H9 (cell line): ENCODE measurements around the gene SDR42E1. TPM values are rescaled to one million over a fixed set of nuclear protein-coding genes. Genes with fewer than 3 reads are reported as not detected.

Experiments used
- DNase-seq: peaks from one replicate; pipeline ENCODE4 v3.0.0-alpha.2; 2017
- H2AFZ ChIP-seq: one replicate; pipeline ENCODE4 v1.6.1; 2013; ENCODE audit warnings: mild to moderate bottlenecking, low read length, control low read depth, moderate library complexity
- H2AK5ac ChIP-seq: 2 replicates; pipeline ENCODE4 v1.6.1; 2013; ENCODE audit warnings: low read length, control low read depth, mixed read lengths; ENCODE audit not compliant: insufficient read length
- H2BK120ac ChIP-seq: one replicate; pipeline ENCODE4 v1.6.1; 2013; ENCODE audit warnings: low read depth, mild to moderate bottlenecking, low read length, control low read depth, inconsistent platforms; ENCODE audit not compliant: poor library complexity, severe bottlenecking
- H2BK12ac ChIP-seq: 2 replicates; pipeline ENCODE4 v1.6.1; 2013; ENCODE audit warnings: low read length, control low read depth, mixed read lengths, low read depth; ENCODE audit not compliant: insufficient read length
- H2BK15ac ChIP-seq: 2 replicates; pipeline ENCODE4 v1.6.1; 2013; ENCODE audit warnings: low read depth, low read length, control low read depth
- H2BK20ac ChIP-seq: one replicate; pipeline ENCODE4 v1.6.1; 2013; ENCODE audit warnings: low read depth, mild to moderate bottlenecking, low read length, control low read depth, inconsistent platforms; ENCODE audit not compliant: poor library complexity, severe bottlenecking
- H2BK5ac ChIP-seq: 2 replicates; pipeline ENCODE4 v1.6.1; 2013; ENCODE audit warnings: low read length, control low read depth, mixed read lengths; ENCODE audit not compliant: insufficient read length
- H3K14ac ChIP-seq: 2 replicates; pipeline ENCODE4 v1.6.1; 2013; ENCODE audit warnings: low read length, control low read depth; ENCODE audit not compliant: insufficient read depth
- H3K18ac ChIP-seq: 2 replicates; pipeline ENCODE4 v1.6.1; 2013; ENCODE audit warnings: low read depth, mild to moderate bottlenecking, mixed read lengths, low read length, control low read depth; ENCODE audit not compliant: insufficient read length
- H3K23ac ChIP-seq: 2 replicates; pipeline ENCODE4 v1.6.1; 2013; ENCODE audit warnings: low read length, control low read depth, mixed read lengths, low read depth; ENCODE audit not compliant: insufficient read length
- H3K23me2 ChIP-seq: 2 replicates; pipeline ENCODE4 v1.6.1; 2013; ENCODE audit warnings: low read depth, mild to moderate bottlenecking, mixed read lengths, low read length, control low read depth; ENCODE audit not compliant: insufficient read length, poor library complexity, severe bottlenecking
- H3K27ac ChIP-seq: 2 replicates; pipeline ENCODE4 v1.5.1; 2013; ENCODE audit warnings: low read length, control low read depth, mixed read lengths, low read depth; ENCODE audit not compliant: insufficient read length
- H3K27me3 ChIP-seq: 2 replicates; pipeline ENCODE4 v1.6.1; 2013; ENCODE audit warnings: low read length, control low read depth, inconsistent platforms; ENCODE audit not compliant: insufficient read depth
- H3K4ac ChIP-seq: 2 replicates; pipeline ENCODE4 v1.6.1; 2013; ENCODE audit warnings: low read depth, mild to moderate bottlenecking, control low read depth, inconsistent platforms, low read length, moderate library complexity
- H3K4me1 ChIP-seq: 2 replicates; pipeline ENCODE4 v1.6.1; 2013; ENCODE audit warnings: low read length, control low read depth, inconsistent platforms; ENCODE audit not compliant: insufficient read depth
- H3K4me2 ChIP-seq: 2 replicates; pipeline ENCODE4 v1.6.1; 2013; ENCODE audit warnings: low read length, control low read depth, mixed read lengths; ENCODE audit not compliant: insufficient read length, insufficient read depth
- H3K56ac ChIP-seq: 2 replicates; pipeline ENCODE4 v1.6.1; 2013; ENCODE audit warnings: low read depth, mild to moderate bottlenecking, mixed read lengths, low read length, control low read depth; ENCODE audit not compliant: insufficient read length
- H3K79me1 ChIP-seq: 2 replicates; pipeline ENCODE4 v1.6.1; 2013; ENCODE audit warnings: low read depth, mild to moderate bottlenecking, moderate library complexity, low read length, control low read depth, inconsistent platforms; ENCODE audit not compliant: insufficient read depth, poor library complexity, severe bottlenecking
- H3K79me2 ChIP-seq: 2 replicates; pipeline ENCODE4 v1.6.1; 2013; ENCODE audit warnings: low read length, control low read depth, inconsistent platforms; ENCODE audit not compliant: insufficient read depth
- H3K9ac ChIP-seq: 2 replicates; pipeline ENCODE4 v1.6.1; 2013; ENCODE audit warnings: low read length, control low read depth, mixed read lengths; ENCODE audit not compliant: insufficient read length; ENCODE audit errors: extremely low read depth
- H3K9me3 ChIP-seq: one replicate; pipeline ENCODE4 v1.6.1; 2013; ENCODE audit warnings: low read depth, low read length, inconsistent platforms; ENCODE audit not compliant: control insufficient read depth
- H3T11ph ChIP-seq: one replicate; pipeline ENCODE4 v1.6.1; 2013; ENCODE audit warnings: mild to moderate bottlenecking, low read length, control low read depth, inconsistent platforms
- H4K20me1 ChIP-seq: one replicate; pipeline ENCODE4 v1.6.1; 2013; ENCODE audit not compliant: control insufficient read depth, insufficient read length, insufficient read depth
- H4K5ac ChIP-seq: 2 replicates; pipeline ENCODE4 v1.6.1; 2013; ENCODE audit warnings: low read depth, mild to moderate bottlenecking, mixed read lengths, low read length, control low read depth; ENCODE audit not compliant: insufficient read length
- H4K8ac ChIP-seq: replicated peaks from 2 replicates; pipeline ENCODE4 v1.6.1; 2013; ENCODE audit warnings: low read length, control low read depth, mixed read lengths, low read depth; ENCODE audit not compliant: insufficient read length
- H4K91ac ChIP-seq: 2 replicates; pipeline ENCODE4 v1.6.1; 2013; ENCODE audit warnings: low read depth, mild to moderate bottlenecking, moderate library complexity, mixed read lengths, low read length, control low read depth; ENCODE audit not compliant: insufficient read length
- H3K27ac Mint-ChIP-seq, 3 experiments: 2 replicates in 2 of 3; 3 replicates in 1 of 3; pipeline ENCODE4 v1.8.0; 2020 to 2021; ENCODE audit warnings: mixed read lengths in 3 of 3, mild to moderate bottlenecking in 1 of 3, moderate library complexity in 1 of 3
- H3K27me3 Mint-ChIP-seq: 2 replicates; pipeline ENCODE4 v1.8.0; 2021; ENCODE audit warnings: low read depth, mild to moderate bottlenecking, moderate library complexity, mixed read lengths
- H3K36me3 Mint-ChIP-seq, 3 experiments: 2 replicates in 2 of 3; 3 replicates in 1 of 3; pipeline ENCODE4 v1.8.0; 2020 to 2021; ENCODE audit warnings: low read depth in 3 of 3, mixed read lengths in 3 of 3; ENCODE audit not compliant: insufficient read depth in 1 of 3
- H3K4me1 Mint-ChIP-seq, 2 experiments: 2 replicates each; pipeline ENCODE4 v1.8.0; 2020; ENCODE audit warnings: mixed read lengths in 2 of 2
- H3K4me3 Mint-ChIP-seq, 2 experiments: 2 replicates in 1 of 2; 3 replicates in 1 of 2; pipeline ENCODE4 v1.8.0; 2020 to 2021; ENCODE audit warnings: mild to moderate bottlenecking in 2 of 2, mixed read lengths in 2 of 2, moderate library complexity in 1 of 2
- H3K9me3 Mint-ChIP-seq, 2 experiments: 2 replicates in 1 of 2; 3 replicates in 1 of 2; pipeline ENCODE4 v1.8.0; 2020; ENCODE audit warnings: mild to moderate bottlenecking in 2 of 2, mixed read lengths in 2 of 2, moderate library complexity in 1 of 2
- CTCF ChIP-seq: fragments of 200-600 bp; sonication (generic); conservative IDR thresholded peaks from 3 replicates; pipeline ENCODE4 v1.8.0; 2021; ENCODE audit warnings: antibody characterized with exemption, mild to moderate bottlenecking
- WGBS: extraction: QIAGEN DNeasy Blood & Tissue Kit; methylation state at CpG from one replicate; pipeline ENCODE4 v1.1.7; 2013; ENCODE audit warnings: missing lambda C conversion rate, low lambda C conversion rate, mixed read lengths; ENCODE audit not compliant: insufficient read length; ENCODE audit errors: extremely low coverage; 5-methylcytosine and 5-hydroxymethylcytosine counted together
- total RNA-seq: library from RNA; stranded (reverse); gene quantifications from 2 replicates; pipeline ENCODE4 v1.2.1, GENCODE V29; 2021

The SDR42E1 gene
- total RNA-seq, 1 experiment from 2014 or later, result not detected

DNA sequence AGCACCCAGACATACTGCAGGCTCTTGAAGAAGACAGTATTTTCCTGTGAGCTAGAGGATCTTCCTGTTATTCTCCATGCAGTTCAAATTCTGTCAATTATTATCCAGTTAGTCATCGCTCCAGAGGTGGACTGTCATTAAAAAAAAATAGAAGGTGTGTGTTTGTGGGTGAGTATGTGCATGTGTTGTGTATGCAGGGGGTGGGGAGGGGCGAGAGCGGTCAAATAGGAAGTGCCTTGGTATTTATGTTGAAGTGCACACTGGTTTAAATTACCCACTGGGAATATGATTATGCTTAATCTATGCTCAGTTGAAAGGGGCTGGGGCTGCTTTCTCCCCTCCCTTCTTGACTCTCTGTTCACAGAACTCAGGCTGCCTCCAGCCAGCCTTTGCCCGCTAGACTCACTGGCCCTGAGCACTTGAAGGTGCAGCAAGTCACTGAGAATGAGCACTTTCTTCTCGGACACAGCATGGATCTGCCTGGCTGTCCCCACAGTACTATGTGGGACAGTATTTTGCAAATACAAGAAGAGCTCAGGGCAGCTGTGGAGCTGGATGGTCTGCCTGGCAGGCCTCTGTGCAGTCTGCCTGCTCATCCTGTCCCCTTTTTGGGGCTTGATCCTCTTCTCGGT is 23.8 kb upstream of the SDR42E1 start, which contains the start of gene HSD17B2:
HSD17B2 (plus strand) TSS at position 273 of the 632 bp plus-strand sequence; CDS start at position 445, 172 bp downstream.
- Histone ChIP-seq H4K91ac (no peak within 1 kb of the TSS), H2BK15ac (no peak within 1 kb of the TSS), H3K27me3 (no peaks in the 10 kb centered on the region), H3K4me2 (no peak within 1 kb of the TSS), H2BK20ac (no peak within 1 kb of the TSS), H3K79me2 (no peaks in the 10 kb centered on the region), H3K23ac (no peak within 1 kb of the TSS), H4K8ac (no peak within 1 kb of the TSS), H3K27ac (no peak within 1 kb of the TSS), H2BK12ac (no peak within 1 kb of the TSS), H3T11ph (no peak within 1 kb of the TSS), H2AK5ac (no peak within 1 kb of the TSS), H4K20me1 (no peaks in the 10 kb centered on the region), H2BK120ac (no peak within 1 kb of the TSS), H3K4me1 (no peaks in the 10 kb centered on the region; the same call in 1 of the 2 replicates), H3K4ac (no peak within 1 kb of the TSS), H4K5ac (no peak within 1 kb of the TSS), H3K18ac (no peak within 1 kb of the TSS), H3K9me3 (no peaks in the 10 kb centered on the region), H2AFZ (no peak within 1 kb of the TSS), H3K56ac (no peak within 1 kb of the TSS), H2BK5ac (no peak within 1 kb of the TSS), H3K79me1 (no peaks in the 10 kb centered on the region), H3K14ac (no peak within 1 kb of the TSS), H3K9ac (no peak within 1 kb of the TSS), H3K23me2 (no peaks in the 10 kb centered on the region)
- no peak for TF ChIP-seq CTCF
- Mint-ChIP-seq H3K4me3 (no peak within 1 kb of the TSS), H3K9me3 (no peaks in the 10 kb centered on the region), H3K27me3 (peaks cover 7% of the 10 kb centered on the region), H3K4me1 (peaks cover 0 to 6% of the 10 kb centered on the region in 2 experiments; a peak in 2 of 4 replicates), H3K36me3 (no peaks in the 10 kb centered on the region), H3K27ac (no peak within 1 kb of the TSS; a peak in 1 of 7 replicates)
- no peak for DNase-seq
- no CpG with 5 or more reads among the region's 6 CpGs for WGBS
